HL-60/S4 treated with retinoic acid at 250 ng/mL for 4 days and 3 days (cell line): Measurements from ENCODE around the gene CNN2.

Experiments used
- in situ Hi-C: fragments of 300-500 bp; cut with MboI; formaldehyde crosslinking; loops from 2 replicates; pipeline ENCODE4 v1.7.0; 2022; ENCODE audit warnings: low sequenced_read_pairs

The CNN2 gene

DNA sequence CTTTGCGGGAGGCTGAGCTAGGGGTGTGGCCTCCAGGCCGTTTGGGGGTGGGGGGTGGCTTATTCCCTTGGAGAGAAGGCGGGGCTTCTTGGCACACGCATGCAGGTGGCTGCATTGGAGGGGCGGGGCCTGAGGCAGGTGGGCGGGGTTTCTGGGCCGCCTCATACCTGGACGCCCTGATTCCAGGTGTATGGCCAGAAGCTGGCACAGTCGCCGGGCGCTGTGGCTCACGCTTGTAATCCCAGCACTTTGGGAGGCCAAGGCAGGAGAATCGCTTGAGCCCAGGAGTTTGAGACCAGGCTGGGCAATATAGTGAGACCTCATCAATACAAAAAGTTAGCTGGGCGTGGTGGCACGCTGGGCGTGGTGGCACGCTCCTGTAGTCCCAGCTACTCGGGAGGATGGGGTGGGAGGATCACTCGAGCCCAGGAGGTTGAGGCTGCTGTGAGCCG, 21.3 kb downstream of the CNN2 start:
- in situ Hi-C loops: no loop called here

DNA sequence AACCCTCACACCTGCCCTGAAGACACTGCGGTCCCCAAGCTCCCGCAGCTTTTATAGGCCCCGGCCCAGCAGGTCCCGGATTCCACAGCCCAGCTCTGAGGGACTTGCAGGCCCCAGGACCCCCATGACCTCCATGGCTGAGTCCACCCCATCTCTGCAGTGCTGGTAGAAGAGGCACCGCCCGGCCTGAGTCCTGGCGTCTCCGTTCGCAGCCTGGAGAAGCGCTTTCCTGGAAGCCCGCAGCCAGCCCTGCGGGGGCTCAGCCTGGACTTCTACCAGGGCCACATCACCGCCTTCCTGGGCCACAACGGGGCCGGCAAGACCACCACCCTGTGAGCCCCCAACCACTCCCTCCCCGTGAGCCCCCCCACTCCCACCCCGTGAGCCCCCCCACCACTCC, 22.7 kb downstream of the CNN2 start:
- in situ Hi-C loops: no loop called here

DNA sequence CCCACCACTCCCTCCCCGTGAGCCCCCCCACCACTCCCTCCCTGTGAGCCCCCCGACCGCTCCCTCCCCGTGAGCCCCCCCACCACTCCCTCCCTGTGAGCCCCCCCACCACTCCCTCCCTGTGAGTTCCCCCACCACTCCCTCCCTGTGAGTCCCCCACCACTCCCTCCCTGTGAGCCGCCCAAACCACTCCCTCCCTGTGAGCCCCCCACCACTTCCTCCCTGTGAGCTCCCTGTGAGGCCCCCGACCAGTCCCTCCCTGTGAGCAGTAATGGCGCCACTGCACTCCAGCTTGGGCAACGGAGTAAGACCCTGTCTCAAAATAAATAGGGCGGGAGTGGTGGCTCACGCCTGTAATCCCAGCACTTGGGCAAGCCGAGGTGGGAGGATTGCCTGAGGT, 23.4 kb downstream of the CNN2 start:
- in situ Hi-C loops: no loop called here

DNA sequence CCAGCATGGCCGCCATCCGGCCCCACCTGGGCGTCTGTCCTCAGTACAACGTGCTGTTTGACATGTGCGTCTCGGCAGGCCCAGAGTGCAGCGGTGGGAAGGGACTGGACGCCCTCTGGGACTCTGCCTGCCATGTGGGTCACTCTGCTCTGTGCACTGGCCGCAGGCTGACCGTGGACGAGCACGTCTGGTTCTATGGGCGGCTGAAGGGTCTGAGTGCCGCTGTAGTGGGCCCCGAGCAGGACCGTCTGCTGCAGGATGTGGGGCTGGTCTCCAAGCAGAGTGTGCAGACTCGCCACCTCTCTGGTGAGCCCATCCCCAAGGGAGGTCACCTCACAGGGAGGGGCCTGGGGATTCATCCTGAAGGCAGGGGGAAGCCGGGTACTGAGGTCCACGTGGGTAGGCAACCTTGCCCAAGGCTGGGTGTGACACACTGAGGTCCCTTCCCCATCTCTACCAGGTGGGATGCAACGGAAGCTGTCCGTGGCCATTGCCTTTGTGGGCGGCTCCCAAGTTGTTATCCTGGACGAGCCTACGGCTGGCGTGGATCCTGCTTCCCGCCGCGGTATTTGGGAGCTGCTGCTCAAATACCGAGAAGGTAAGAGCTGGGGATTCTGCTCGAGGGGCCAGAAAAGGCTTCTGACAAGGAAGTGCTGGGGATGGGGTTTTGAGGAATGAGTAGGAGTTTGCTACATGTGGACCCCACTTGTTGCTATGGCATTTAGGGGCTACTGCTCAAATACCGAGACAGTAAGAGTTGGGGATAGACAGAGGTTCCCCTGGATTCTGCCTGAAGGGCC, 24.8 kb downstream of the CNN2 start:
- in situ Hi-C loops: no loop called here

DNA sequence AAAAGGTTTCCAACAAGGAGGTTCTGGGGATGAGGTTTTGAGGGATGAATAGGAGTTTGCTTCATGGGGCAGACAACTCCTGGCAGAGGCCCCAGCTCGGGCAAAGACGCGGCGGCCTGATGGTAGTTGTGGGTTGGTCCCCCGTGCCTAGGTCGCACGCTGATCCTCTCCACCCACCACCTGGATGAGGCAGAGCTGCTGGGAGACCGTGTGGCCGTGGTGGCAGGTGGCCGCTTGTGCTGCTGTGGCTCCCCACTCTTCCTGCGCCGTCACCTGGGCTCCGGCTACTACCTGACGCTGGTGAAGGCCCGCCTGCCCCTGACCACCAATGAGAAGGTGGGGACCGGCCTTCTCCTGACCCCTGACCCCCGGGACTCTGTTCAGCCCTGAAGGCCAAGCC, 25.4 kb downstream of the CNN2 start:
- in situ Hi-C loops: no loop called here

DNA sequence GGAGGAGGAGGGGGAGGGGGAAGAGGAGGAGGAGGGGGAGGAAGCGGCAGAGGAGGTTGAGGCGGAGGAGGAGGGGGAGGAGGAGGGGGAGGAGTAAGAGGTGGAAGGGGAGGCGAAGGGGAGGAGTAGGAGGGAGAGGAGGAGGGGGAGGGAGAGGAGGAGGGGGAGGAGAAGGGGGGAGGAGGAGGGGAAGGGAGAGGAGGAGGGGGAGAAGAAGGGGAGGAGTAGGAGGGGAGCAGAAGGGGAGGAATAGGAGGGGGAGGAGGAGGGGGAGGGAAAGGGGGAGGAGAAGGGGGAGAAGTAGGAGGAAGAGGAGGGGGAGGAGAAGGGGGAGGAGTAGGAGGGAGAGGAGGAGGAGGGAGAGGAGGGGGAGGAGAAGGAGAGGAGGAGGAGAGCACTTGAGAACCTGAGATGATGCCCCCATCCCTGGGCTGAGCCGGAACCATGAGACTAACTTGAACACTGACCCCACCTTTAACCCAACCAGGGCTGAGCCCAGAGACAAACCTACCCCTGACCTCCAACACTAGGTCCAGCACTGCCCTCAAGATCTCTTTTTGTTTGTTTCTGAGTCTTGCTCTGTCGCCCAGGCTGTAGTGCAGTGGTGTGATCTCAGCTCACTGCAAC, 26.1 kb downstream of the CNN2 start:
- in situ Hi-C loops: no loop called here

DNA sequence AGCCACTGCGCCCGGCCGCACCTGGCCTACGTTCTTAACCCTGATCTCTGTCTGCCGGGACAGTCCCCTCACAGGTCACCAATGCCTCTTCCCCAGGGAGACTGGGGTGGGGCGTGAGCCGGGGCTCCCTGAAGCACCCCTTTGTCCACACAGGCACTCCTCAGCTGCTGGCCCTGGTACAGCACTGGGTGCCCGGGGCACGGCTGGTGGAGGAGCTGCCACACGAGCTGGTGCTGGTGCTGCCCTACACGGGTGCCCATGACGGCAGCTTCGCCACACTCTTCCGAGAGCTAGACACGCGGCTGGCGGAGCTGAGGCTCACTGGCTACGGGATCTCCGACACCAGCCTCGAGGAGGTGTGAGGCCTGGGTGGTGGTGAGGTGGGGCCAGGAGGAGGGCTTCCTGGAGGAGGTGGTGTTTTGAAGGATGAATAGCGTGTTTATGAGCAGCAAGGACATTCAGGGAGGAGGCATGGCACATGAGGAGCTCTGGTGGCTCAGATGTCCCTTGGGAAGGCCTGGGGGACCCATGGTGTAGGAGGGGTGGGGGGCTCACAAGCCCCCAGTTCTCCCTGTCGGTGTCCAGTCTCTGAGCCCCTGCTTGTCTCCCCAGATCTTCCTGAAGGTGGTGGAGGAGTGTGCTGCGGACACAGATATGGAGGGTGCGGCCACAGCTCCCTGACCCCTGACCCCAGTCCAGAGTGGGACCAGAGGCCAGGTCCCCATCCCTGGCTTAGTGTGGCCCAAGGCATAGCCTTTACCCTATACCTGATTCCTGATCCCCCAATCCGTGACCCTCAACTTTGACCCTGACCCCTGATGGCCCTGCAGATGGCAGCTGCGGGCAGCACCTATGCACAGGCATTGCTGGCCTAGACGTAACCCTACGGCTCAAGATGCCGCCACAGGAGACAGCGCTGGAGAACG, 27.0 kb downstream of the CNN2 start:
- in situ Hi-C loops: no loop called here

DNA sequence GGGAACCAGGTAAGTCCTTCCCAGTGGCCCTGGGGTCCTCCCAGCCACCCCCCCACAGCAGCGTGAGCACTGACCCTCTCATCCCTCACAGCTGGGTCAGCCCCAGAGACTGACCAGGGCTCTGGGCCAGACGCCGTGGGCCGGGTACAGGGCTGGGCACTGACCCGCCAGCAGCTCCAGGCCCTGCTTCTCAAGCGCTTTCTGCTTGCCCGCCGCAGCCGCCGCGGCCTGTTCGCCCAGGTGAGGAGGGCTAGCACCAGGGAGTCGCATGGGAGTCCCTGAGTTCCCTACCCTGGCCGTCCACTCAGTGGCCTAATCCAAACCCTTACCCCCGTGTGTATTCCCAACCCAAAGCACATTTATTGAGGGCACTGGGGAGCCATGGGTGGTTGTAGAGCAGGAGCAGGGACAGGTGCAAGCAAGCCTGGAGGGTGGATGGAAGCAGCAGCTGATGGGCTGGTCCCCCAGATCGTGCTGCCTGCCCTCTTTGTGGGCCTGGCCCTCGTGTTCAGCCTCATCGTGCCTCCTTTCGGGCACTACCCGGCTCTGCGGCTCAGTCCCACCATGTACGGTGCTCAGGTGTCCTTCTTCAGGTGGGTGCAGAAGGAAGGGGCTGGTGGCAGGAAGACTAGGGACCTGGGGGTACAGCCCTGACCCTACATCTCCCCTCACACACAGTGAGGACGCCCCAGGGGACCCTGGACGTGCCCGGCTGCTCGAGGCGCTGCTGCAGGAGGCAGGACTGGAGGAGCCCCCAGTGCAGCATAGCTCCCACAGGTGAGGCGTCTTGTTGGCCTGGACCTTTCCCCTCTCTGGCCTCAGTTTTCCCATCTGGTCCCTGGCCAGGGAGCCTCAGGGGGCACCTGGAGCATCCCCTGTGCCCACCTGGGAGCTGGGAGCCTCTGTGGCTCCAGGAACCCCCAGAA, 28.0 kb downstream of the CNN2 start:
- in situ Hi-C loops: no loop called here

DNA sequence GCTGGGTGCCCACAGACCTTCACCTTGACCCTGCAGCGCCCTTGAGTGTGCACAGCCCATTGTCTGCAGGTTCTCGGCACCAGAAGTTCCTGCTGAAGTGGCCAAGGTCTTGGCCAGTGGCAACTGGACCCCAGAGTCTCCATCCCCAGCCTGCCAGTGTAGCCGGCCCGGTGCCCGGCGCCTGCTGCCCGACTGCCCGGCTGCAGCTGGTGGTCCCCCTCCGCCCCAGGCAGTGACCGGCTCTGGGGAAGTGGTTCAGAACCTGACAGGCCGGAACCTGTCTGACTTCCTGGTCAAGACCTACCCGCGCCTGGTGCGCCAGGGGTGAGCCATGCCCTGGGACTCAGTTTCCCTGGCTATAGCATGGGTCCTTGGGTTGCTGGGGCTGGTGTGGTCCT, 28.6 kb downstream of the CNN2 start:
- in situ Hi-C loops: no loop called here

DNA sequence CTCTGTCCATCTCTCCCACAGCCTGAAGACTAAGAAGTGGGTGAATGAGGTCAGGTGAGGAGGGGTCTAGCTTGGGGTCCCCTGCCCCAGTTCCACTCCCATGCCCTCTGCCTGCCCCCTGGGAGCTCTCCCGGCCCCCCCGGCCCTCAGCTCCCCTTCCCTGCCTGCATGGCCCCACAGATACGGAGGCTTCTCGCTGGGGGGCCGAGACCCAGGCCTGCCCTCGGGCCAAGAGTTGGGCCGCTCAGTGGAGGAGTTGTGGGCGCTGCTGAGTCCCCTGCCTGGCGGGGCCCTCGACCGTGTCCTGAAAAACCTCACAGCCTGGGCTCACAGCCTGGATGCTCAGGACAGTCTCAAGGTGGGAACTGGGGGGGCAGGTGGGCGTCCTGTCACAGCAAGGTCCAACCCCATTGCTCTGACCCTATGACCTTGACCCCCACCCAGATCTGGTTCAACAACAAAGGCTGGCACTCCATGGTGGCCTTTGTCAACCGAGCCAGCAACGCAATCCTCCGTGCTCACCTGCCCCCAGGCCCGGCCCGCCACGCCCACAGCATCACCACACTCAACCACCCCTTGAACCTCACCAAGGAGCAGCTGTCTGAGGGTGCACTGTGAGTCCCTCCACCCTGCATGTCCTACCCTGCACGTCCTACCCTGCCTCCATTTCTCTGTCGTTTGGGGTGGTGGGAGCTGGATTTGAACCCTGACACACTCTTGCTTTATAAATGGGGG, 29.6 kb downstream of the CNN2 start:
- in situ Hi-C loops: no loop called here

DNA sequence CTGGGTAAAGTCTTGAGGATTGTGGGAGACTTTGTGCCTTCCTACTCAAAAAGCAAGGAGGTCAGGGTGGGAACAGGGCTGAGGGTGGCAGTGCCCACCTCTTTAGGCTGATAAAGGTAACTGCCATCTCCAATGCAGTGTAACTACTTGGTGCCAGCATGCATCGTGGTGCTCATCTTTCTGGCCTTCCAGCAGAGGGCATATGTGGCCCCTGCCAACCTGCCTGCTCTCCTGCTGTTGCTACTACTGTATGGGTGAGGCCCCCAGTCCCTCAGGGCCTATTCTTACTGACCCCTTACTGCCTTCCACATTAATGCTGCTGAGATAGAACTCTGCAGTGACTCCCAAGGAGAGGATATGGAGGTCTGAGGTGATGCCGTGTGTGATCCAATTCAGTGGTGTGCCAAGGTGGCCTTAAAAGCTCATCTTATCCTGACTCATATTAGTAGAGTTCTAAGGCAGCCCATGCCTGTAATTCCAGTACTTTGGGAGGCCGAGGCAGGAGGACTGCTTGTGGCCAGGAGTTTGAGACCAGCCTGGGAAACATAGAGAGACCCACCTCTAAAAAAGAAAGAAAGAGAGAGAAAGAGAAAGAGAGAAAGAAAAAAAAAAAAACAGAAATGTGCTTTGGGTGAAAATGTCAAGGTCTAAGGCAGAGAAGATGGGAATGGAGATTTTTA, 30.9 kb downstream of the CNN2 start:
- in situ Hi-C loops: no loop called here

DNA sequence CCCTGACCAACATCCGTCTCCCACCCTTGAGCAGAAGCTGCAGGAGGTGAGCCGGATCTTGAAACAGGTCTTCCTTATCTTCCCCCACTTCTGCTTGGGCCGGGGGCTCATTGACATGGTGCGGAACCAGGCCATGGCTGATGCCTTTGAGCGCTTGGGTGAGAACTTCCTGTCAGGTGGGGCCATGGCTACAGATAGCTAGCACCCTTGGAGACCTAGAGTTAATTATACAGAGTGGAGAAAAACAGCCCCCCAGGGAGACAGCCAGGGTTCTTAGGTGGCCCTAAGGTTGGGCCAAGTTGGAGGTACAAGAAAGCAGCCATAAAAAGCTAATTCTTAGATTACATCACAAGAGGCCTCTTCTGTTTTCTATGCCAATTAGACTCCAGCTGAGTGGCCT, 31.7 kb downstream of the CNN2 start:
- in situ Hi-C loops: no loop called here

DNA sequence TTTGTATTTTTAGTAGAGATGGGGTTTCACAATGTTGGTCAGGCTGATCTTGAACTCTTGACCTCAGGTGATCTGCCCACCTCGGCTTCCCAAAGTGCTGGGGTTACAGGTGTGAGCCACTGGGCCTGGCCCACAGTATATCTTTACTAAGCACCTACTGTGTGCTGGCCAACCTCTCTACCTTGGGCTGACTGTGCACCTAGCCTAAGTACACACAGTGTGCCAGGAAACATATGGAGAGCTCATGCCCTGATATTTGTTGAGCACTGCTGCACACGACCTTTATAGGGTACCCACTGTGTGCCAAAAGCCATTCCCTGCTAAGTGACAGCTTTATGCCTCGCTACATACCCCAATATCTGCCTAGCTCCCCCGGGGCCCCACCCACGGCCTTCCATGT, 34.3 kb downstream of the CNN2 start:
- in situ Hi-C loops: no loop called here

DNA sequence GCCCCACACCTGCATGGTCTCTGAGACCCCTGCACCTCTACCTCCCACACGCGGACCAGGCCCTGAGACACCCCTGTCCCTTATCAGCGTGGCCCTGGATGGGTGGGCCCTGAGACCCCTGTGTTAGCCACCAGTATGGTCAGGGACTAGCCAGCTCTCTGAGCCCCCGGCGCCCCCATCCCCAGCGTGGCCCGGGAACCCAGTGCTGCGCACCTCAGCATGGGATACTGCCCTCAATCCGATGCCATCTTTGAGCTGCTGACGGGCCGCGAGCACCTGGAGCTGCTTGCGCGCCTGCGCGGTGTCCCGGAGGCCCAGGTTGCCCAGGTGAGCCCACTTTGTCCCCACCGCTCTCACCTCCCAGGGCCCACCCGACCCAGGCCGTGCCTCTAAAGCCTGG, 35.6 kb downstream of the CNN2 start:
- in situ Hi-C loops: no loop called here

DNA sequence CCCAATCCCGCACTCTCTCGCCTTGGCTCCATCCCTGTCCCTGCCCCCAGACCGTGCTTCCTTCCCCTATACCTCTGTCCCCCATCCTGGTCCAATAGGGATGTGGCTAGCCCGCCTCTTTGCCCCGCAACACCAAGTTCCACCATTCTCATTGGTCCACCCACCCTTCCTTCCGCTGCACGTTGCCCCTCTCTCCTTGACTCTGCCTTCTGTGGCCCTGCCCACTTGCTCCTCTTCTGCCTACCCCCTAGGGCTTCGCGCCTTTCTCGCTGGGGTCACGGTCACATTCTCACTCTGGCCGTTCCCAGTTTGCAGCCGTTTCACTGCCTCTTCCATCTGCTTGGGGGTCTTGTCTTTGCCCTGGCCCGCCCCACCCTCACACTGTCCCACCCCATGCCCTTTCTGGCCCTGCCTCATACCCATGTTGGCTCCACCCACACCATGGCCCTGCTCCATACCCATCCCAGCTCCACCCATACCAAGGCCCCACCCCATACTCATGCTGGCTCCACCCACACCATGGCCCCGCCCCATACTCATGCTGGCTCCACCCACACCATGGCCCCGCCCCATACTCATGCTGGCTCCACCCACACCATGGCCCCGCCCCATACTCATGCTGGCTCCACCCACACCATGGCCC, 36.1 kb downstream of the CNN2 start:
- in situ Hi-C loops: no loop called here

DNA sequence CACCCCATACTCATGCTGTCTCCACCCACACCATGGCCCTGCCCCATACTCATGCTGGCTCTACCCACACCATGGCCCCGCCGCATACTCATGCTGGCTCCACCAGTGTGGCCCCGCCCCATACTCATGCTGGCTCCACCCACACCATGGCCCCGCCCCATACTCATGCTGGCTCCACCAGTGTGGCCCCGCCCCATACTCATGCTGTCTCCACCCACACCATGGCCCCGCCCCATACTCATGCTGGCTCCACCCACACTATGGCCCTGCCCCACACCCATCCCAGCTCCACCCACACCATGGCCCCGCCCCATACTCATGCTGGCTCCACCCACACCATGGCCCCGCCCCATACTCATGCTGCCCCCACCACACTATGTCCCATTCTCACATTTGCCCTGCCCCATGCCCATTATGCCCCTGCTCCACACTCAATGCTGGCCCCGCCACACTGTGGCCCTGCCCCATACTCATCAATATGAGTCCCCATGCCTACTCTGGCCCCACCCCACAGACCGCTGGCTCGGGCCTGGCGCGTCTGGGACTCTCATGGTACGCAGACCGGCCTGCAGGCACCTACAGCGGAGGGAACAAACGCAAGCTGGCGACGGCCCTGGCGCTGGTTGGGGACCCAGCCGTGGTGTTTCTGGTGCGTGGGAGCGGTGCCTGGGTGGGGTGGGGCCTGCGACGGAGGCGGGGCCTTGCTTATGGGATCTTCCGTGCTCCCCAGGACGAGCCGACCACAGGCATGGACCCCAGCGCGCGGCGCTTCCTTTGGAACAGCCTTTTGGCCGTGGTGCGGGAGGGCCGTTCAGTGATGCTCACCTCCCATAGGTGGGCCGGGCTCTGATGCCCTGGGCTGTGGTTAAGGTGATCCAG, 36.9 kb downstream of the CNN2 start:
- in situ Hi-C loops: no loop called here

DNA sequence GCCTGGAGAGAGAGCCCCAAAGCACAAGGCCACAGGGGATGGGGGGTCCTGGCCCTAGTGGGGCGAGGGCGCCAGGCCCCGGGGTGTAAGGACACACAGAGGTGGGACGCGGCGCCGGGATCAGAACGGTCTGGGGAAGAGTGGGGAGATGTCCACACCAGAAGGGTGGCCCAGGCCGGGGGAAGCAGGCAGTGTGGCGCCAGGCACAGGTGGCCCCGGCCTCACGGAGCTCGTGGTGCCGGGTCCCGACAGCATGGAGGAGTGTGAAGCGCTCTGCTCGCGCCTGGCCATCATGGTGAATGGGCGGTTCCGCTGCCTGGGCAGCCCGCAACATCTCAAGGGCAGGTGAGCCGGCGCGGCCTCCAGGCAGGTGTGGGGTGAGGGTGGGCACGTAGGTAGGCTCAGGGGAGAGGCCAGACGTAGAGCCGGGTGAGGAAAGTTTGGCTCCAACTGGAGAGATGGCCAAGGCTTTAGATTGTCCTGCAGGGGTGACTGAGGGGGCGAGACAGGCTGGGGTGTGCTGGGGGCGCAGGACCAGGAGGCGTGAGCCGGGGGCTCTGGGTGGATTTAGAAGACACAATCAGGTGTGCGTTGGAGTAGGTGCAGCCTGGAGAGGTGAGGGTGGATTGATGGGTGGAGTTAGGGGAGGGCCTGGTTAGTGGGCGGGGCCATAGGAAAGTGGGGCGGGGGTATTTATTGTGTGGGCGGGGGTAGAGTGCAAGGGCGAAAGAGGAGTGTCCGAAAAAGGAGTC, 37.7 kb downstream of the CNN2 start:
- in situ Hi-C loops: no loop called here
